ENCODE data around the gene DGKD.

Gene DGKD

GRCh38 chr2:233414777-233415570 lies 60.7 kb downstream of the DGKD start:
- DNase-seq = no peak

- DNase-seq = no peak
These were observed 61.9 kb downstream of the DGKD start for GRCh38 chr2:233416199-233416598.

- no peak for DNase-seq
These were observed 62.4 kb downstream of the DGKD start for GRCh38 chr2:233416706-233417105.

- DNase-seq = no peak
These were observed 63.0 kb downstream of the DGKD start for GRCh38 chr2:233417282-233417681.

GRCh38 chr2:233418052-233418760 lies 63.9 kb downstream of the DGKD start:
- DNase-seq = no peak

GRCh38 chr2:233418761-233419546 lies 64.7 kb downstream of the DGKD start:
- no peak for DNase-seq

GRCh38 chr2:233419602-233420391 lies 65.5 kb downstream of the DGKD start:
- no peak for DNase-seq

GRCh38 chr2:233421091-233421816 lies 67.0 kb downstream of the DGKD start:
- DNase-seq = no peak

- no peak for DNase-seq
These were observed 67.9 kb downstream of the DGKD start for GRCh38 chr2:233422050-233422639.

- DNase-seq = no peak
These were observed 68.6 kb downstream of the DGKD start for GRCh38 chr2:233422649-233423551.

GRCh38 chr2:233423552-233423860 lies 69.2 kb downstream of the DGKD start:
- DNase-seq = no peak

- DNase-seq = no peak
These were observed 70.1 kb downstream of the DGKD start for GRCh38 chr2:233424154-233424951.

GRCh38 chr2:233426619-233427342 lies 72.5 kb downstream of the DGKD start:
- no peak for DNase-seq

- DNase-seq = no peak
These were observed 73.7 kb downstream of the DGKD start for GRCh38 chr2:233428008-233428407.

GRCh38 chr2:233428438-233428837 lies 74.1 kb downstream of the DGKD start:
- no peak for DNase-seq

GRCh38 chr2:233429175-233429897 lies 75.0 kb downstream of the DGKD start:
- DNase-seq = no peak

- no peak for DNase-seq
These were observed 75.8 kb downstream of the DGKD start for GRCh38 chr2:233430081-233430480.

- DNase-seq = no peak
These were observed 76.4 kb downstream of the DGKD start for GRCh38 chr2:233430651-233431050.
